Right renal cortex interstitium (tissue), 3 donors: ENCODE data around the gene ANKS4B. TPM values are rescaled to one million over a fixed set of nuclear protein-coding genes. Genes with fewer than 3 reads are reported as not detected.
A peak's percentile ranks its signal among the peaks of the same experiment; 100 is the strongest.
"Not testable (repeated sequence)": the region's sequence is repeated elsewhere in the genome, so short reads cannot be mapped to it uniquely, and the experiment has no call there.

ENCODE experiments used
- DNase-seq, 3 donors: peaks; one replicate each; pipeline ENCODE4 v3.0.0-alpha.2; 2013; ENCODE audit warnings: low read depth in 3 of 3, low spot score in 2 of 3
- polyA plus RNA-seq, 3 donors: library from polyadenylated mRNA; unstranded; fragments of 120-200 nt; gene quantifications; one replicate each; pipeline ENCODE4 v1.2.1, GENCODE V29; 2013; ENCODE audit not compliant: insufficient read length in 3 of 3

ANKS4B gene
- polyA plus RNA-seq, 3 donors = 4.4 to 5.9 (median 5.4) TPM

- no peak for DNase-seq
Observed at GRCh38 chr16:21283521-21284289, 50.2 kb downstream of the ANKS4B start.

GRCh38 chr16:21284414-21284813, 50.9 kb downstream of the ANKS4B start:
- no peak for DNase-seq

GRCh38 chr16:21285314-21285713, 51.8 kb downstream of the ANKS4B start:
- no peak for DNase-seq

- not testable (repeated sequence) for DNase-seq
Observed at GRCh38 chr16:21289789-21290188, 56.3 kb downstream of the ANKS4B start.

- peak; percentile 94 to 98 (median 97) for DNase-seq
Observed at GRCh38 chr16:21300309-21301167, 67.0 kb downstream of the ANKS4B start.

- peak in 1 of 3 donors; percentile 9 for DNase-seq
Observed at GRCh38 chr16:21301168-21301894, 67.8 kb downstream of the ANKS4B start.

GRCh38 chr16:21301895-21302291, 68.4 kb downstream of the ANKS4B start:
- DNase-seq = no peak

GRCh38 chr16:21302454-21302853, 69.0 kb downstream of the ANKS4B start:
- DNase-seq = no peak

- DNase-seq = no peak
Observed at GRCh38 chr16:21302898-21303528, 69.5 kb downstream of the ANKS4B start.

Other genes starting within 250 kb of the ANKS4B start
- gene DNAH3, start 82.9 kb upstream of the ANKS4B start, polyA plus RNA-seq = under 1 TPM; 0.18 to 0.47 (median 0.29) TPM
- 10 to 100 TPM; 23.6 to 28.4 (median 24.4) TPM for gene LDAF1, start 75.0 kb upstream of the ANKS4B start, polyA plus RNA-seq
- gene ZP2, start 22.1 kb upstream of the ANKS4B start, polyA plus RNA-seq = under 1 TPM in 1 of 3 donors, not detected in 2; 0.17 TPM
- 1 to 10 TPM; 8.3 to 9.8 (median 8.9) TPM for gene CRYM, start 44.6 kb downstream of the ANKS4B start, polyA plus RNA-seq